GM19193 (cell line): ENCODE results near the gene FASTK.
A peak's percentile ranks its signal among the peaks of the same experiment; 100 is the strongest.

Experiments
- POLR2A ChIP-seq: IDR thresholded peaks from 4 replicates; pipeline ENCODE4 v1.6.1; 2011; ENCODE audit not compliant: insufficient read depth, insufficient read length; ENCODE audit errors: extremely low read depth

Gene FASTK

GRCh38 chr7:151028948-151029501, 51.6 kb downstream of the FASTK start:
- TF ChIP-seq POLR2A = no peak

DNA sequence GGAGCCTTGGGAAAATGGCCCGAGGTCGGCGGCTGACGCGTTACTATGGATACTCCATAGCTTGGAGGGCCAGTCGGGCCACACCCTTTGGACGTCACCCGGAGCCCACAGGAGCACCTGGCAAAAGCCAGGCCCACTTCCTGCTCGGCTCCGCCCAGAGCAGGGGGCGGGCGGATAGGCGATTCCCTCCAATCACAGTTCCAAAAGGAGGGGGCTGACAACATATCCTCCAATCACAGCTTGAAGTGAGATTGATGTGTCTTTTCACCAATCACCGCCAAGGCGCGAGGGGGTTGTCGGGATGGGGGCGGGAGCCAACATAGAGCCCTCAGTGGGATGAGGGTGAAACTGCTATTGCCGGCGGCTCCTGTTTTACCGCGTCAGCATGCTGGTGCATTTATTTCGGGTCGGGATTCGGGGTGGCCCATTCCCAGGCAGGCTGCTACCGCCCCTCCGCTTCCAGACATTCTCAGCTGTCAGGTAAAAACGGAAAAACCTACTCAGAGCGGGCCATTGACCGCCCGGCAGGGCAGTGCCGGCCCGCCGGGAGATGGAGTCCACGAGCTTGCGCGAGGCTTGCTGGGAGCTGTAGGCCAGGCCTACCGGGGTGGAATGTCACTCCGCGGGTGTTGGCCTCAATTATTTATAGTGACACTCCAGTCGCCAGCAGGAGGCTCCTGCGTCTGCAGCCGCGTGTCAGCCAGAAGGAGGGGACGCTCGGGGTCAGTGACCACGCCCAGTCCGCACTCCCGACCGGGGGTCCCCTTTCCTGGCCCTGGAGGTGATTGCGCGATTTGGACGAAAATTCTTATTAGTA, 52.3 kb downstream of the FASTK start, which contains the start of gene ABCB8:
TSS of gene ABCB8 (plus strand) at position 320 of the 817 bp plus-strand sequence. CDS start at position 386, 66 bp downstream.
- TF ChIP-seq POLR2A = peak; percentile 72
